ENCODE measurements around the gene KCNJ6.

Gene KCNJ6

DNA sequence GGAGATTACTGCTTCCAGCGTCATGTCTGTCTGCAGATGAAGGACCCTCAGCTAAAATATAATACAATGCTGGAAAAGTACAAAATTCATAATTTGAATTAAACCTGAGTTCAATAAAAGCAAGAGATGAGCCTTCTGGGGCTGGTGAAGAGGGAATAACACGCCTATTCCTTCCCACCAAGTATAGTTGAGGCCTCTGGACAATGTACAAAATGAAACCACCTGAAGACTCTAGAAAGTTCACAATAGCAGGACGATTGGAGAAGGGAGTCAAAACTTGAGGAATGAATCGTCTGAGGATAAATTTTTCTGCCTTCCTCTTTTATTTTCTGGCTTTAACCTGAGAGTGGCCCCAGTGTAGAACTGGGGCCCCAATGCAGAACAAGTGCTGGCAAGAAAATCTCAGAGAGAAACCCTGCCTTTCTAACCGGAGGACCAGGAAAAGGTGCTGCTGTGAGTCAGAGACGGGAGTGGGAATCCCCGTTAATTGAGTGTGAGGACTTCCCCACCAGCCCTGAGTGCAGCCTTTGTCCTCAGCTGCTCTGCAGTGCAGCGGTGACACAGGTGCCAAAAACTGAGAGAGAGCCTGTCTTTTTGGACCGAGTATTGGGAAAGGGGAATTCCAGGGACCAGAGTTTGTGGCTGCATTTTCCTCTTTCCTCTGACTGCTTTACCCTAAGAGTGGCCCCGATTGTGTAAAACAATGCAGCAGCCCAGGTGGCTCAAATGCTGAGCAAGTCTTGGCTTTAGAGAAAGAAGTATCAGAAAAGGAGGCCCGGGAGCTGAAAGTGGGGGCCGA, 284.7 kb downstream of the KCNJ6 start:
- DNase-seq: no peak

DNA sequence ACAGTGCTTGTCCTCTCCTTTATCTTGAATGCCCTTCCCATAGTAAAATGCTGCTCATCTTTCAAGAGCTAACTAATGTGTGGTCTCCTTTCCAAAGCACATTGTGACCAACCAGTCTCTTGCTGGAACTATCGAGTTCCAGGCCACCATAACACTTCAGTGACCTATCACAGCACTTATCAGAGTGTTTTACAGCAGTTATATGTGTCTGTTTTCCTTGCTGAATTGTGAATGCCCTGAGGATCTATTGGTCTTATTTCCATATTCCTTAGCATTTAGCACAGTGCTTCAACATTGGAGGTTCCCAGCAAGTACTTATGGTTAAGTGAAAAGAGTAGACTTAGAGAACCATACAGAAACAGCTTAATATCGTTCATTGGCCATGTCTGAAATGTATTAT, 285.4 kb downstream of the KCNJ6 start:
- DNase-seq: no peak

DNA sequence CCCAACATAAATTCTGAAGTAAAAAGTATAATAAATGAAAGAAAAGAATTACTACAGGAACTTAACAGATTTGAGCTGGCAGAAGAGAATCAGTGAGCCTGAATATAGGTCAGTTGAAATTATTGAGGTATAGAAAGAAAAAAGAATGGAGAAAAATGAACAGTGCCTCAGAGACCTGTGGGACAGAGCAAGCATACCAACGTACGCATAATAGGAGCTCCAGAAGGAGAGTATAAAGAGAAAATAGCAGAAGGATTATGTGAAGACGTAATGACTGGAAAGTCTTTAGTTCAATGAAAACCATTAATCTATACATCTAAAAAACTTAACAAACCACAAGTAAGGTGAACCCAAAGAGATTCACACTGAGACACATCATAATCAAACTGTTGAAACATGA, 287.9 kb downstream of the KCNJ6 start:
- DNase-seq: no peak

DNA sequence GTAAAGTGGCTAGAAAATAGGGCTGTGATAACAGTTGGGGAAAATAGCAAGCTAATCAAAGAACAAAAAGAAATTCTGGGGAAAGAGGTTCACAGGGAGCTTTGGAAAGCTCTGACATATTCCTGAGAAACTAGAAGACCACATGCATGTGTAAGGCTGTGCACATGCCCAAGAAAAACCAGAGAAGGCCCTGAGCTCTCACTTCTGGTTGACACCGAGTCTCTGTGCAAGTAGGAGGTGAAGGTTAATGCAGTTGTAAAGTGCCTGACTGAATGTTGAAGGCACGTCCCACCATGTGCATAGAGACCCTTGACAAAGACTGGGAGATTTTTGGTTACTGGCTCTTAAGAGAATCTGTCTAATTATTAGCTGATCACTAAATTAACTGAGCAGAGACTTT, 288.7 kb downstream of the KCNJ6 start:
- DNase-seq: no peak

DNA sequence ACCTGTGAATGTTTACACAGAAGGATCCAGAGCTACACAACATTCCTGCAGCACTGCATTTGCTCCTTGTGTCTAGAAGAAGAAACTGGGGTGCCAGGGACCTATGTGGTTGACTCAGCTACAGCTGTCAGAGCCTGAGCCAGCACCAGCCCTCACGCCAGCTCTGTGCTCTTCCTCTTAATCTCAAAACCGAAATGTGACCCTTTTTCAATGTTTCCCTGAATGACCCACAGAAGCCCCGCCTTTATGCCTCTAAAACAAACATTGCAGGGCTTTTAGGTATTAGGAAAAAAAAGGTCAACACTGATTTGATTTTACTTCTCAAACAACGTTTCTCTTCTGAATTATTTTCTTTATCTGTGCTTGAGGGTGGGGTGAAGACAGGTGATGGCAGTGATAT, 289.2 kb downstream of the KCNJ6 start:
- no peak for DNase-seq

DNA sequence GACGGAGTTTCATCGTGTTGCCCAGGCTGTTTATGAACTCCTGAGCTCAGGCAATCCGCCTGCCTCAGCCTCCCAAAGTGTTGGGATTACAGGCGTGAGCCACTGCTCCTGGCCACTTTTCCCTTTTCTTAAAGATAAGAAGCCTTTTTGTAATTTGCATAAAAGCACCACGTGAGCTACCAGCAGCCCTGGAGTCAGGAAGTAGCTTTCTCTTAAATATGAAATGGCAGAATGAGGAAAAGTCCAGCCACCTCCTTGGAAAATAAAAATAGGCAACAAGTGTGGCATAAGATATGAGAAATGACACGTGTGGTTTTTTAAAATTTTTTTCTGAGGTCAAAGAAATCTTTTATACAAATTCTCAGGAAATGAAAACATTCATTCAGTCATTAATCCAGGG, 289.9 kb downstream of the KCNJ6 start:
- no peak for DNase-seq

DNA sequence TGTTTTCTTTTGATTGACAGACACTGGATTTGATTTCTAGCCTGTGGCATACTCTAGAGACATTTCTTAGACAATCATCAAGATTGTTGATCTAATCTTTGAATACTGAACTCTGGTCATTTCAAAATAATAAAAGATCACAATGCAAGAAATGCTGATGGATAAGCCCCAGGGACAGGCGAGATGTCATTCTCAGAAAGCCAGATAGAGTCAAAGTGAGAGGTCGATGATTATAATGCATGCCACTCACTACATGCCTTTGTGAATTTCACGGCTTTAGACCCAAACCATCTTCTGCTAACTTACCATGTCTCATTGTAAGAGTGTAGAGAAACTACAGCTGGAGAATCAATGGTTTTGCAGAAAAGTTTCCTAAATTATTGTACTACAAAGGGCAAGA, 292.6 kb downstream of the KCNJ6 start:
- no peak for DNase-seq

DNA sequence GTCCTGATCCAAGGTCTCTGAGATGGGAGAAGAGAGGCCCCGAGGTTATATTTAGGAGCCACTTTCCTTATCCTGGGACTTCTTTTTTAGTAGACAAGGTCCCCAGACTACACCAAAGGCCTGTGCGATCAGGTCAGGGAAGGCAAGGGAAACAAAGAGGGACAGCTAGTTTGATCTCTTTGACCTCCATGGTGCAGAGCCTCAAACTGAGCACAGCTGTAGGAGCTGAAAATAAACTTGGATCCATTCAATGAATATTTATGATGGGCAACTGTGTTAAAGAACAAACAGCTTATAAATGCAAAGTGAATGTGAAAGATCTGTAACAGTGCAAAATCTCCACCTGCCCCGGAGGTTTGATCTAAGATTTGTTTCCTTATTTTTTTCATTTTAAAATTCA, 293.1 kb downstream of the KCNJ6 start:
- no peak for DNase-seq

DNA sequence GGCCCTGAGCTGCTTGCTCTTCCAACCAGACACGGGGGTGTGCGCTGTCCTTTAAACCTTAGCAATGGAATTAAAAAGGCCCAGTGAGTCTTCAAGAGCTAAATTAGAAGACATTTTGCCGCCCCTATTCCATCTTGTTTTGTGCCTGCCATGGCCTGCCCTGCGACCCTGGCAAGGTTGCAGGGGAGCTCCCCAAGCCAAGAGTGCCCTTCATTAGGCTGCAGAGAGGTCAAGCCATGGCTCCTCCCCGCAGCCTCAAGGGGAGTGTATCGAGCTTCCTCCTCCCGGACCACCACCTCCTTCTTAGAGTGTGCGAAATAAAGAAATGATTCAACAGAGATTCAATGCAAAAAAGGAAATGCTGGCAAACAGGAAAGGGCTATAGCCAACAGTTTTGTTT, 293.5 kb downstream of the KCNJ6 start:
- no peak for DNase-seq

DNA sequence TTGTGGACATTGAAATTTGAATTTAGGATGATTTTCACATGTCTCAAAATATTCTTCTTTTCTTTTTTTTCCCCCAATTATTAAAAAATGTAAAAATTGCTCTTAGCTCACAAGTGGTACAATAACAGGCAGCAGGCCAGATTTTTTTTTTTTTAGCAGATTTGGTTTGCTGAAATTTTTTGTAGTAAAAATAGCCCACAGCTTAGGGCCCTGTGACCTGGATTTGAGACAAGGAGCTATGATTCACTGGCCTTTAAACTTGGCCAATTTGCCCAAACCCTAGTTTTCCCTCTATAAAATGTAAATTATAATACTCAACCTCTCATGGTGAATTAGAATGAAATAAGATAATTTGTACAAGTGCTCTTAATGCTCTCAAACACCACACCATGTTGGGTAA, 295.9 kb downstream of the KCNJ6 start:
- no peak for DNase-seq

DNA sequence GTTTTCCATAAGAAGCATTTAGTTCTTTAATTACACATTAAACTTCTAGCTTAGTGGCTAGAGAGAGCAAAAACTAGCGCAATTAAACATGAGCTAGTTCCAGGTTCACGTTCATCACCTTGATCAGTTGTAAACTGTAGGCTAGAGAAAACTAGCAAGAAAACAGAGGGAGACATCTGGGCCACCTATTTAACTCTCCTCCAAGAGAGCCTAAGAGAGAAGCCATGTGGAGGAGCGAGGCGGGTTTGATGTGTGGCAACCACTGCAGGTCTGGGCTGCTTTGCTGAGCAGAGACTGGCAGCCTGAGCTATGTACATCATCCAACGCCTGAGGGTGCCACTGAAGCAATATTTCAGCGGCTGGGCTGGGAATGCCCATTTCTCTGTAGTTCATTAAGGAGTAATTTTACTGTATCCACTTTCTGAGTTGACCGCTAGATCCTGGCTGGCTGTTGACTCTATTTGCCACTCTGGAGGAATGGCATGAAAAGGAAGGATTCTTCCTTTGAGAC, 296.7 kb downstream of the KCNJ6 start:
- no peak for DNase-seq

DNA sequence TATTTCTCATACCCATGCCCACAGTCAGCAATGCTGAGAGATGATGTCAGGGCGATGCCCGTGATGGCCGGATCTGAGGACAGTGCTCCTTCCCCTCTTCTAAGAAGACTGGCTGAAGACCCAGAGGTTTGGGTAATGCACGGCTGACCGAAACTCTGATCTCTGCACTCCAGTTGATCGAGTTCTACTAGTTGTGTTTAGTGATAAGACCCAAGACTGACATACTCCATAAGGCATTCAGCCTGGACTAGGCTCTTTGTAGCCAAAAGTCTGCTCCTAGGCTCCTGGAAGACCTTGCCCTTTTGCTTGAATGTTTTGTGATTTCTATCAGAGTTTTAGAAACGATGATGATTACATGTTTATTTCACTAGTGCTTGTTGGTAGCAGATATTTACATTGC, 298.2 kb downstream of the KCNJ6 start:
- DNase-seq: no peak

DNA sequence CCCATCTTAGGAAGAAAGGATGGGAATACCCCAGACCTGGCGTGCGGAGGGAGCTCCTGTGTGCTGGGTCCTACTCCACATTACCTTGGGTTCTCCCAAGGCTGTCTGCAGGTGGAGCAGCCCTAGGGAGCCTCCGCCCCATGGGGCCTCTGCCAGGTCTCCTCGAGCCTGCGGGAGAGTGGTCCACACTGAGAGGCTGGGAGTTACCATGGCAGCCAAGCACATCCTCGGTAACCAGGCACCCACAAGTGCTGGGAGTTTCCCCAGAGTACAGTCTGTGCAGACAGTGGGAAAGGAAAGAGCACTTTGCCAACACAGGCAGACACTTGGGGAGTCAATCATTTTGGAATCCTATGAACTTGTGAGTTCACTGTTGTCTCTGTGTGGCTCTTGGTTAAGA, 300.3 kb downstream of the KCNJ6 start:
- DNase-seq: no peak

DNA sequence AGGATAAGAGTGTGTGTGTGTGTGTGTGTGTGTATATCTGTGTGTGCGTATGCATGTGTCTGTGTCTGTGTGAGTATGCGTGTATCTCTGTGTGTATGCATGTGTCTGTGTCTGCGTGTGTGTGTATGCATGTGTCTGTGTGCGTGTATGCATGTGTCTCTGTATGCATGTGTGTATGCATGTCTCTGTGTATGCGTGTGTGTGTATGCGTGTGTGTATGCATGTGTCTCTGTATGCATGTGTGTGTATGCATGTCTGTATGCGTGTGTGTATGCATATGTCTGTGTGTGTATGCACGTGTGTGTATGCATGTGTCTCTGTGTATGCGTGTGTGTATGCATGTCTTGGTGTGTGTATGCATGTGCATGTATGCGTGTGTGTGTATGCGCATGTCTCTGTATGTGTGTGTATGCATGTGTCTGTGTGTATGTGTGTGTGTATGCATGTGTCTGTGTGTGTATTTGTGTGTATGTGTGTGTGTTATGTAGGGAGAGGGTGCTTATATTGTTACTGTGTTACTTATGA, 301.8 kb downstream of the KCNJ6 start:
- DNase-seq: no peak

DNA sequence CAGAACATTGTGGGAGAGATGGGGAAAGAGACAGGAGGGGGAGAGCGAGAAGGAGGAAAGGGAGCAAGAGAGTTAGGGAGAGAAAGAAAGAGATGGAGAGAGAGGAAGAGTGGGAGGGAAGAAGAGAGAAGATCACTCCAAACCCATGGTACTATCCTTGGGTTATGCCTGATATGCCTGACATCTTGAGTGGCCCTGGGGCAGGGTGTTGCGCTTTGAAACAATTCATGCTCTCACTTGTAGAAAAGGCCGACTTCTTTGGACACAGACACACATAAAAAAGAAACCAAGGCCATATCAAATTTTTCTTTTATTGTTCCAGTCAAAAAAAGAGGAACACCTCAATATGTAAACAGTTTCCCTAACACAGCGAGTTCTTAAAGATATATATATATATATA, 309.2 kb downstream of the KCNJ6 start:
- DNase-seq: no peak

DNA sequence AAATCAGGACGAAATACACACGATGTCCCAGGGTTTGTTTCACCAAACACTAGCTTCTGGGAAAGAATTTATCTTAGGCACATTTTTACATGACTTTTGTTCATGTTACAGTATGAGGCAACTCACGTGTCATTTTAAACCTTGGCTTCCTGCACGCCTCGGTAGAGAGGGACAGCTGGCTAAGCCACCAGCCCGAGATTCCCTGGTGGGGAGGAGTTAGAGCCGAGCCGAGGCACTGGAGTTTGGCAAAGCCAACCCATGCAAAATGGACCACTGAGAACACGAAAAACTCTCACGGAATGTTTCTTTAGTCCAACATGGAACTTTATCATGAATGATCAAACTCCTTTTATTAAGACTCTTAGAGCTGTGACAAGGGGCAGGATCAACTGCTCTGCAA, 309.7 kb downstream of the KCNJ6 start:
- DNase-seq: no peak

DNA sequence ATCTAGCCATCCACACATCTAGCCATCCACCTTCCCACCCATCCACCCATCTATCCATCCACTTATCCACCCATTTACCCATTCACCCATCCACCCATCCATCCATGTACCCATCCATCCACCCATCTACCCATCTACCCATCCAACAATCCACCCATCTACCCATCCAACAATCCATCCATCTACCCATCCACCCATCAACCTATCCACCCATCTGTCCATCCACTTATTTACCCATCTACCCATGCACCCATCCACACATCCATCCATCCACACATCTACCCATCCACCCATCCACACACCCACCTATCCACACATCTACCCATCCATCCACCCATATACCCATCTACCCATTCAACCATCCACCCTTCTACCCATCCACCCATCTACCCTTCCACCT, 311.3 kb downstream of the KCNJ6 start:
- no peak for DNase-seq

DNA sequence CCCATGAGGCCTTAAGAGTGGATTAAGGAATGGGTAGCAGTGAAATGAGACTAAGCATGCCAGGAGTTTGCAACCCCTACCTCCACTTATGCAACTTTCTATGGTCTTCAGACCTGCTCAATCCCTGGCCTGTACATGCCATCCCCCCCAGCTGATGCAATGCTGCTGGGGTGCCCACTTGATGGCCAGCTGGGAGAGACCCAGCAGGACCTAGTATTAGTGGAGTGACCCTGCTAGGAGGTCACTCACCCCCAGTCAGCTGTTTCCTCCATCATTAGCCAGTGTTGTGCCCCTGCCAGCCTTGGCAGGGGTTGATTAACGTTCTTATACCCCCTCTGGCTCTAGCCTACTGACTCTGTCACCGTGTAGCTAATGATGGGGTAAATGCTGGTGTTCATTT, 313.1 kb downstream of the KCNJ6 start:
- DNase-seq: no peak

DNA sequence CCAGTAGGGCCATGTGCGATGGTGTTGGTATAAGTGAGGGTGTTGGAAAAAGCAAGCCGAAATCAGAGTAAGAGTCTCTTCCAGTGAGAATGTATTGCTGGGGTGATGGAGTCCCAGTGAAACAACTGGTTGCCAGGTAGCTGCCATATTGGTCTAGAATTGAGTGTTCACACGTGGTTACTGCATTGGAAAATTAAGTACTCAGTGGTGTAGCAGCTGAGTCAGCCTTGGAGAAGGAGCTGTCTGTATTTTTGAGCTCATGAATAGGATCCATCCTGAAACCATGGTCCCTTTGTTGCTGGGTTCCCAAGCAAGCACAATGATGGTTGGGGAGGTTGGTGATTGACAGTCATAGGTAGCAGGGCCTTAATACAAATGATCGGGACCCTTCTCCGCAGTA, 314.3 kb downstream of the KCNJ6 start:
- no peak for DNase-seq

DNA sequence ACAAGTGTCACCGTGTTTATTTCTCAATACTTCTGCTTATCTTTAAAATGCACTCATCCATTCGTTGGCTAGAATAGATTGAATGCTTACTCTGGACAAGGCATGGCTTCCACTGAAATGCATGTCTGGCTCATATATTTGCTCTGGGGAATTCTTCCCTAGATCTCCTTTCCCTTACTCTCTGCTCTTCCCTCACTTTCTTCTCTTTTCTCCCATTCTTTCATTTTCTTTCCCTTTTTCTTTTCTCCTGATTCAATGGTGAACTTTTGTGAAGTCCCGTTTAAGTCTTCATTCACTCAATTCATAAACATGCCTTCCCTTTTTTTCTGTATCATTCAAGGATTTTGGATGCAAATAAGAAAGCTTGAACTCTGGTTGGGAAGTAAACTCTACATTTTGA, 315.2 kb downstream of the KCNJ6 start:
- no peak for DNase-seq

DNA sequence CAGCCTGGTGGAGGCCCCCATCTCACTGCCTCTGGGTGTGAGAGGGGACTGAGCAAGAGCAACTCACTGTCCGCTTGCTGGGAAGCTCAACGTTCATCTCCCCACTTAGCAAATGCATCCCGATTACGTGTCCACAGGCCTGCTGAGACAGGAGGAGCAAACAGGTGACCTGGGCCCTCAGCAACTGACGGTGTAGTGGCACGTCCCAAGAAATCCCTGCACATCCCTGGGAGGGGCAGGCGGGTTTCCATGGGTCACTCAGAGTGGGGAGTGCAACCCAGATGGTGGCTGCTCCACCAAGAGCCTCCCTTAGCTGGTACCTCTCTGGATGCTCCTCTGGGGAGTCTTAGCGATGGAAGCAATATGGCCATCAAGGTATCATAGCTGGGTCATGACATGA, 320.3 kb downstream of the KCNJ6 start:
- DNase-seq: no peak

DNA sequence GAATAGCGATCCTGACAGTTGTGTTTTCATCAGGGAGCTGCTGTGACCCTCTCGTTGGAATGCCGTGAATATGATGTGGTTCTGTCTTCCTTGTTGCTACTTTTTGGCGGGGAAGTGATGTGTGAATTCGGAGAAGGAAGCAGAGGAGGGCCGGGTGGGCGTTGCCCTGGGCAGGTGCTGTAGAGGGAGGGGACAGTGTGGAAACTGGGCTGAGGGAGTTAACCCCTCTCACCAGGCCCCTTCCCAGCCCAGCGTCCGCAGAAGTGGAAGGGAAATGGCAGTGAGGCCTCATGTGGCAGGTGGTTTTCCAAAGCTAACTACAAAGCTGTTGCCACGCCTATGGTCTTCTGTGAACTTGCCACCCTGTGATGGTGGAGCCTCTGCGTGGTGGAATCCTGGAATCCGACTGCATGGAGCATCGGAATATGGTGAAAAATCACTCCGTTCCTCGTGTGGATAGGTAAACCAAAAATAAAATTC, 321.7 kb downstream of the KCNJ6 start:
- DNase-seq: no peak

DNA sequence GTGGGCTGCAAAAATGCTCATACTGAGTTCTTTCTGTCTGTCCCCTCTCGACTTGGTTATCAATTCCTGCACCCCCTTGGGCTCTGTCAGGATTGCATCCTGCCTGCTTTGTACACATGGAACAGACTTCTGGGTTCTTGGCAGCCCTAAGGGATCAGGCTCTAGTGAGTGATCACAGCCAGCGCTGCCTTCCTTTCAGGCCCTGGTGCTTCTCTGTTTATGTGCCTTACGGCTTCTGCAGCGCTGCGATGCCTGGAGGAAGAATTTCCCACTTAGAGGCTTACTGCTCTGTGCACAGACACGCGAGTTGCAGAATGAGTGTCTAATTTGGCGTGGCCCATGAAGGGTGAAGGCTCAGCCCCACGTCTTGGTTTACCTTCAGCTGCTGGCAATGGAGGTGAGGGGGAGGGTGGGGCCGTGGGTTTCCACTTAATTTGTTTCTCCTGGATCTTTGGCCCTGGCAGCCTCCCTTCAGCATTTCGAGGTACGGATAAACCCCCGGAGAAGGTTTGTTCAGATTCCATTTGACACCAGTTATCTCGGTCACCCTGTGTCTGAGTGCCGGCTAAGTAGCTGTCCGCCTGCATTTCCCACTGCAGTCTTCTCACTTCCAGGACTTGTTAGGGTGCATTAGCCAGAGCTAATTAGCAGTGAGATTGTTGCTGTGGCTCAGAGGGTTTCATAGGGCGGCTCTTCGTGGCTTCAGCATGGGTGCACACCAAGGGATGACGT, 322.4 kb downstream of the KCNJ6 start:
- no peak for DNase-seq

DNA sequence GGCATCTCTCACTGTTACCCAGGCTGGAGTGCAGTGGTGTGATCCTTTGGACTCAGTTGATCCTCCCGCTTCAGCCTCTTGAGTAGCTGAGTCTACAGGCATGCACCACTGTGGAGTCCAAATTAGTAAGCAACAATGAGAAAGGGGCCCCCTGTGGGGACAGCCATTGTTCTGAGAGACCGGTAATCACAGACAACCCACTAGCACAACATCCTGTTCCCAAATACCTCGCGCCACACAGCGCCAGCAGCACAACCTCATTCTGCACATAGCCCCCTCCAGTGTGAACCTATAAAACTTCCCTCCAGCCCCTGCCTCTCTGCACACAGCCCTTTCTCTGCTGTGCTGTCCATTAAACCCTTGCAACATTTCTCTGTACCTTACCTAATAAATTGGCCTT, 323.2 kb downstream of the KCNJ6 start:
- no peak for DNase-seq
